ENCODE data around the gene FBXL5. TPM values are rescaled to one million over a fixed set of nuclear protein-coding genes. Genes with fewer than 3 reads are reported as not detected.

Gene FBXL5
- total RNA-seq, 4 donors from 2014 or later: 95.9 to 191 (median 159) TPM

DNA sequence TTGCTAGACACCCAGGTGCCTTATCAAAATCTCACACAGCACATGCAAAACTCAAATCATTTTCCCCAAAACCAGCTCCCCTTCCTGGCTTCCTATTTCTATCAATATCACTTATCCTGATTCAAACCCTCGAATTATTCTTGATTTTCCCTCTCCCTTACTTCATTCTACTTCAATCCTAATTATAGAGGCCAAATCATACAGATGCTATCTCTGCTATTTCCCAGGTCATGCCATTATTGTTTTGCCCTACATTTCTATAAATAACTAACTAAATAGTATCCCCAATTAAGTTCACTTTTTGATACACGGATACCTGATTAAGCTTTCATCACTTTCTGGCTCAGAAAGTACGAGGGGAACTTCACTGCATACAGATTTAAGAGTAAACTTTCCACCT is 62.4 kb downstream of the FBXL5 start:
- WGBS, 2 donors (ENCODE audit: low coverage in 1 of 2): 64 to 85% methylated on average over 3 of the region's 3 CpGs
- peaks cover 0 to 48% of the 10 kb centered on the region in 2 donors for H3K36me3 ChIP-seq
- H3K4me1 ChIP-seq: peaks cover 0 to 5% (median 2%) of the 10 kb centered on the region in 3 donors
- TF ChIP-seq EP300 (IDR thresholded peaks at IDR 0.05) (no peak), POLR2A (IDR thresholded peaks at IDR 0.05) (no peak), POLR2AphosphoS5 (IDR thresholded peaks at IDR 0.05) (no peak)
- TF ChIP-seq, protein P1, sequence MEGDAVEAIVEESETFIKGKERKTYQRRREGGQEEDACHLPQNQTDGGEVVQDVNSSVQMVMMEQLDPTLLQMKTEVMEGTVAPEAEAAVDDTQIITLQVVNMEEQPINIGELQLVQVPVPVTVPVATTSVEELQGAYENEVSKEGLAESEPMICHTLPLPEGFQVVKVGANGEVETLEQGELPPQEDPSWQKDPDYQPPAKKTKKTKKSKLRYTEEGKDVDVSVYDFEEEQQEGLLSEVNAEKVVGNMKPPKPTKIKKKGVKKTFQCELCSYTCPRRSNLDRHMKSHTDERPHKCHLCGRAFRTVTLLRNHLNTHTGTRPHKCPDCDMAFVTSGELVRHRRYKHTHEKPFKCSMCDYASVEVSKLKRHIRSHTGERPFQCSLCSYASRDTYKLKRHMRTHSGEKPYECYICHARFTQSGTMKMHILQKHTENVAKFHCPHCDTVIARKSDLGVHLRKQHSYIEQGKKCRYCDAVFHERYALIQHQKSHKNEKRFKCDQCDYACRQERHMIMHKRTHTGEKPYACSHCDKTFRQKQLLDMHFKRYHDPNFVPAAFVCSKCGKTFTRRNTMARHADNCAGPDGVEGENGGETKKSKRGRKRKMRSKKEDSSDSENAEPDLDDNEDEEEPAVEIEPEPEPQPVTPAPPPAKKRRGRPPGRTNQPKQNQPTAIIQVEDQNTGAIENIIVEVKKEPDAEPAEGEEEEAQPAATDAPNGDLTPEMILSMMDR (IDR thresholded peaks at IDR 0.05): no peak
- H3K4me3 ChIP-seq: no peak overlapping the region
- H3K27me3 ChIP-seq: no peaks in the 10 kb centered on the region
- no peak for ATAC-seq
- no peak overlapping the region for H3K27ac ChIP-seq
- no peaks in the 10 kb centered on the region for H3K9me3 ChIP-seq

- Histone ChIP-seq H3K4me3 (no peak overlapping the region), H3K4me1 (peaks cover 0 to 14% (median 3%) of the 10 kb centered on the region in 3 donors), H3K9me3 (no peaks in the 10 kb centered on the region), H3K27me3 (no peaks in the 10 kb centered on the region), H3K27ac (peak overlapping the region; percentile 33 to 64 (median 52)), H3K36me3 (peaks cover 0 to 23% of the 10 kb centered on the region in 2 donors)
- 67 to 79% methylated on average over 3 of the region's 3 CpGs for WGBS, 2 donors (ENCODE audit: low coverage in 1 of 2)
- peak; percentile 75 for TF ChIP-seq POLR2AphosphoS5 (IDR thresholded peaks at IDR 0.05)
- TF ChIP-seq, protein P1 (IDR thresholded peaks at IDR 0.05): no peak
- no peak for TF ChIP-seq POLR2A (IDR thresholded peaks at IDR 0.05)
- no peak for TF ChIP-seq EP300 (IDR thresholded peaks at IDR 0.05)
- peak; percentile 91 for ATAC-seq
These were observed 67.5 kb downstream of the FBXL5 start for GRCh38 chr4:15587649-15588048.

DNA sequence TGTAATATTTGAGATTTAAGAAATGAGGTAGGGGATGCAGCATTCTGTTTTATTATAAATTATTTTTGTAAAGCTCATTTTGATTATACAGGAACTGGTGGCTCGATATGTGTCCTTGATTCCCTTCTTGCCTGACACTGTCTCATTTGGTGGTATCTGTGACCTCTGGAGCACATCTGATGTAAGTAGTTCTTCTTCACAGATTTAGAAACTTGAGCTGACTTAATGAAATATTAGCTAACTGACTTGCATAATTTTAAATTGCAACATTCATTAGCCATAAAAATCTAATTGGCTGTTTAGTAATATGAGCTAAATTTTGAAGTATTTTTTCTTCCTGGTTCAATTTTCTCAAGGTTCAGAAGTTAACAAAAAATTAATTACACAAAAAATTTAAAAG is 69.1 kb downstream of the FBXL5 start:
- Histone ChIP-seq H3K4me1 (peaks cover 0 to 14% (median 3%) of the 10 kb centered on the region in 3 donors), H3K27me3 (no peaks in the 10 kb centered on the region), H3K4me3 (no peak overlapping the region), H3K36me3 (peaks cover 0 to 32% of the 10 kb centered on the region in 2 donors), H3K27ac (no peak overlapping the region), H3K9me3 (no peaks in the 10 kb centered on the region)
- no peak for TF ChIP-seq POLR2A (IDR thresholded peaks at IDR 0.05)
- TF ChIP-seq POLR2AphosphoS5 (IDR thresholded peaks at IDR 0.05): no peak
- TF ChIP-seq EP300 (IDR thresholded peaks at IDR 0.05): no peak
- TF ChIP-seq, protein P1 (IDR thresholded peaks at IDR 0.05): no peak
- no peak for ATAC-seq
- 77 to 100% methylated on average over 1 of the region's 1 CpG for WGBS, 2 donors (ENCODE audit: low coverage in 1 of 2)

GRCh38 chr4:15585331-15585730 is 69.8 kb downstream of the FBXL5 start:
- no peaks in the 10 kb centered on the region for H3K9me3 ChIP-seq
- peaks cover 0 to 14% (median 3%) of the 10 kb centered on the region in 3 donors for H3K4me1 ChIP-seq
- no peak overlapping the region for H3K27ac ChIP-seq
- WGBS, 2 donors (ENCODE audit: low coverage in 1 of 2): 93 to 100% methylated on average over 2 of the region's 2 CpGs
- H3K36me3 ChIP-seq: peaks cover 0 to 33% of the 10 kb centered on the region in 2 donors
- H3K27me3 ChIP-seq: no peaks in the 10 kb centered on the region
- H3K4me3 ChIP-seq: no peak overlapping the region
- ATAC-seq: no peak
- no peak for TF ChIP-seq POLR2A (IDR thresholded peaks at IDR 0.05)
- TF ChIP-seq, protein P1 (IDR thresholded peaks at IDR 0.05): no peak
- no peak for TF ChIP-seq EP300 (IDR thresholded peaks at IDR 0.05)
- TF ChIP-seq POLR2AphosphoS5 (IDR thresholded peaks at IDR 0.05): no peak

GRCh38 chr4:15584785-15585184 is 70.4 kb downstream of the FBXL5 start:
- ATAC-seq: no peak
- 88 to 100% methylated on average over 1 of the region's 1 CpG for WGBS, 2 donors (ENCODE audit: low coverage in 1 of 2)

More at GRCh38 chr4:15584785-15585184, 70.4 kb downstream of the FBXL5 start:
- peaks cover 0 to 33% of the 10 kb centered on the region in 2 donors for H3K36me3 ChIP-seq
- no peak overlapping the region for H3K4me3 ChIP-seq
- H3K4me1 ChIP-seq: peaks cover 0 to 14% (median 3%) of the 10 kb centered on the region in 3 donors
- no peak for TF ChIP-seq POLR2A (IDR thresholded peaks at IDR 0.05)
- no peak for TF ChIP-seq EP300 (IDR thresholded peaks at IDR 0.05)
- no peak for TF ChIP-seq POLR2AphosphoS5 (IDR thresholded peaks at IDR 0.05)
- TF ChIP-seq, protein P1 (IDR thresholded peaks at IDR 0.05): no peak
- no peaks in the 10 kb centered on the region for H3K27me3 ChIP-seq
- H3K9me3 ChIP-seq: no peaks in the 10 kb centered on the region
- no peak overlapping the region for H3K27ac ChIP-seq
